ENCODE data around the gene CALCOCO1.

Gene CALCOCO1

GRCh38 chr12:53754633-53755264 is 27.5 kb upstream of the CALCOCO1 start:
- DNase-seq (ENCODE audit: low read depth, low spot score) = no peak
- no peak overlapping the region for H3K4me3 ChIP-seq (ENCODE audit: low read length)

GRCh38 chr12:53754188-53754585 is 26.9 kb upstream of the CALCOCO1 start:
- no peak overlapping the region for H3K4me3 ChIP-seq (ENCODE audit: low read length)
- no peak for DNase-seq (ENCODE audit: low read depth, low spot score)

- no peak for DNase-seq (ENCODE audit: low read depth, low spot score)
- H3K4me3 ChIP-seq (ENCODE audit: low read length) = no peak overlapping the region
Observed at GRCh38 chr12:53752621-53753020, 25.4 kb upstream of the CALCOCO1 start.

- H3K4me3 ChIP-seq (ENCODE audit: low read length) = no peak overlapping the region
- DNase-seq (ENCODE audit: low read depth, low spot score) = no peak
Observed at GRCh38 chr12:53752192-53752601, 24.9 kb upstream of the CALCOCO1 start.

GRCh38 chr12:53751336-53752191 is 24.3 kb upstream of the CALCOCO1 start, which contains the start of gene CISTR:
TSS of gene CISTR (minus strand) at chr12:53751979.
- 0 out of 2 replicates have a peak within 1 kb of the TSS, but pooled peaks have one; percentile 5 for H3K4me3 ChIP-seq (ENCODE audit: low read length)

GRCh38 chr12:53750812-53751335 is 23.6 kb upstream of the CALCOCO1 start:
- no peak overlapping the region for H3K4me3 ChIP-seq (ENCODE audit: low read length)
- DNase-seq (ENCODE audit: low read depth, low spot score) = no peak

More at GRCh38 chr12:53751336-53752191, 24.3 kb upstream of the CALCOCO1 start, which contains the start of gene CISTR:
- no peak for DNase-seq (ENCODE audit: low read depth, low spot score)

GRCh38 chr12:53749986-53750811 is 22.9 kb upstream of the CALCOCO1 start:
- no peak overlapping the region for H3K4me3 ChIP-seq (ENCODE audit: low read length)
- no peak for DNase-seq (ENCODE audit: low read depth, low spot score)

- H3K4me3 ChIP-seq (ENCODE audit: low read length) = no peak overlapping the region
- DNase-seq (ENCODE audit: low read depth, low spot score) = no peak
Observed at GRCh38 chr12:53748072-53748840, 21.0 kb upstream of the CALCOCO1 start.

GRCh38 chr12:53747095-53747494 is 19.8 kb upstream of the CALCOCO1 start:
- DNase-seq (ENCODE audit: low read depth, low spot score) = no peak
- H3K4me3 ChIP-seq (ENCODE audit: low read length) = no peak overlapping the region

GRCh38 chr12:53746592-53747092 is 19.4 kb upstream of the CALCOCO1 start:
- H3K4me3 ChIP-seq (ENCODE audit: low read length) = no peak overlapping the region
- DNase-seq (ENCODE audit: low read depth, low spot score) = peak; percentile 75

- no peak overlapping the region for H3K4me3 ChIP-seq (ENCODE audit: low read length)
- no peak for DNase-seq (ENCODE audit: low read depth, low spot score)
Observed at GRCh38 chr12:53744751-53745150, 17.5 kb upstream of the CALCOCO1 start.

GRCh38 chr12:53744130-53744441 is 16.8 kb upstream of the CALCOCO1 start:
- H3K4me3 ChIP-seq (ENCODE audit: low read length) = no peak overlapping the region
- DNase-seq (ENCODE audit: low read depth, low spot score) = no peak

GRCh38 chr12:53743266-53744129 is 16.2 kb upstream of the CALCOCO1 start:
- no peak overlapping the region for H3K4me3 ChIP-seq (ENCODE audit: low read length)
- DNase-seq (ENCODE audit: low read depth, low spot score) = peak; percentile 50

- no peak overlapping the region for H3K4me3 ChIP-seq (ENCODE audit: low read length)
- no peak for DNase-seq (ENCODE audit: low read depth, low spot score)
Observed at GRCh38 chr12:53740130-53740491, 12.9 kb upstream of the CALCOCO1 start.

- DNase-seq (ENCODE audit: low read depth, low spot score) = no peak
- no peak overlapping the region for H3K4me3 ChIP-seq (ENCODE audit: low read length)
Observed at GRCh38 chr12:53739214-53740129, 12.2 kb upstream of the CALCOCO1 start.

GRCh38 chr12:53738406-53739213 is 11.4 kb upstream of the CALCOCO1 start:
- no peak overlapping the region for H3K4me3 ChIP-seq (ENCODE audit: low read length)
- no peak for DNase-seq (ENCODE audit: low read depth, low spot score)

Measured in Jurkat, Clone E6-1 (cell line).